ENCODE results near the gene ITGA8.

DNA sequence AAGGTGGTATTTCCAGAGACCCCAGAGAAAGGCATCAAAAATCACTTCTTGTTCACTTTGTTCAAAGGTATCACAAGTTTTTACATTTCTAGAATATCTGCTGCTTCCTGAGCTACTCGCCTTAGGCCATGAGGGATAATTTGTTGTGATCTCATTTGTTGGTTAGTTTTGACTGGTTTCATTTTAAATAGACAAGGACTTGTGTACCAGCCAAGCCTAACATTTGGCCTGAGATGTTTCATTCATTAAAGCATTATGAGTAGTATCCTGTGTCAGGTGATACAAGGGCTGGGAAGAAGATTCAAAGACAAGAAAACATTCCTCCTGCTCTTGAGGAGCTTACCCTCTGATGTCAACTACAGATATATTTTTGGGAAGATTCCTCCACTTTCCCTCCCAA lies 178.3 kb downstream of the ITGA8 start:
- no peak for TF ChIP-seq POLR2A (IDR thresholded peaks at IDR 0.05)
- TF ChIP-seq, protein P1, sequence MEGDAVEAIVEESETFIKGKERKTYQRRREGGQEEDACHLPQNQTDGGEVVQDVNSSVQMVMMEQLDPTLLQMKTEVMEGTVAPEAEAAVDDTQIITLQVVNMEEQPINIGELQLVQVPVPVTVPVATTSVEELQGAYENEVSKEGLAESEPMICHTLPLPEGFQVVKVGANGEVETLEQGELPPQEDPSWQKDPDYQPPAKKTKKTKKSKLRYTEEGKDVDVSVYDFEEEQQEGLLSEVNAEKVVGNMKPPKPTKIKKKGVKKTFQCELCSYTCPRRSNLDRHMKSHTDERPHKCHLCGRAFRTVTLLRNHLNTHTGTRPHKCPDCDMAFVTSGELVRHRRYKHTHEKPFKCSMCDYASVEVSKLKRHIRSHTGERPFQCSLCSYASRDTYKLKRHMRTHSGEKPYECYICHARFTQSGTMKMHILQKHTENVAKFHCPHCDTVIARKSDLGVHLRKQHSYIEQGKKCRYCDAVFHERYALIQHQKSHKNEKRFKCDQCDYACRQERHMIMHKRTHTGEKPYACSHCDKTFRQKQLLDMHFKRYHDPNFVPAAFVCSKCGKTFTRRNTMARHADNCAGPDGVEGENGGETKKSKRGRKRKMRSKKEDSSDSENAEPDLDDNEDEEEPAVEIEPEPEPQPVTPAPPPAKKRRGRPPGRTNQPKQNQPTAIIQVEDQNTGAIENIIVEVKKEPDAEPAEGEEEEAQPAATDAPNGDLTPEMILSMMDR (IDR thresholded peaks at IDR 0.05 in 8 of 11, conservative IDR thresholded peaks at IDR 0.05 in 3 of 11): no peak

Measured in spleen (tissue), 7 donors.